ENCODE data around the gene GRM8.

DNA sequence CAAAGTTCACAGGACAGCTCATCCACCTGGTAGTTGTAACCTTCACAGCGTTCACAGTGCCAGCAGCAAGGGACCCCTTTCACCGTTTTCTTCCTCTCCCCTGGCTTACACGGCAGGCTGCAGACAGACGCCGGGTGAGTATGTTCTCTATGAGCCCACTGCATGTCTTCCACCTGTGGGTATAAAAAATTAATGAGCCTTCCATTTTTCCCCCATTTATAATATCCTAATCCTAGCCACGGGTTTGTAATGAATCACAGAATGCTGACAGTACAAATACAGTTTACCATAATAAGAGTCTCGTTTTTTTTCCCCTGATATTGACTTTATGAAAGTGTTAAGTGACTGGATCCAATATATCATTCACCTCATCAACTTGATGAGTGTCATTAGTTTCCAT is 719.0 kb downstream of the GRM8 start:
- TF ChIP-seq, protein P1, sequence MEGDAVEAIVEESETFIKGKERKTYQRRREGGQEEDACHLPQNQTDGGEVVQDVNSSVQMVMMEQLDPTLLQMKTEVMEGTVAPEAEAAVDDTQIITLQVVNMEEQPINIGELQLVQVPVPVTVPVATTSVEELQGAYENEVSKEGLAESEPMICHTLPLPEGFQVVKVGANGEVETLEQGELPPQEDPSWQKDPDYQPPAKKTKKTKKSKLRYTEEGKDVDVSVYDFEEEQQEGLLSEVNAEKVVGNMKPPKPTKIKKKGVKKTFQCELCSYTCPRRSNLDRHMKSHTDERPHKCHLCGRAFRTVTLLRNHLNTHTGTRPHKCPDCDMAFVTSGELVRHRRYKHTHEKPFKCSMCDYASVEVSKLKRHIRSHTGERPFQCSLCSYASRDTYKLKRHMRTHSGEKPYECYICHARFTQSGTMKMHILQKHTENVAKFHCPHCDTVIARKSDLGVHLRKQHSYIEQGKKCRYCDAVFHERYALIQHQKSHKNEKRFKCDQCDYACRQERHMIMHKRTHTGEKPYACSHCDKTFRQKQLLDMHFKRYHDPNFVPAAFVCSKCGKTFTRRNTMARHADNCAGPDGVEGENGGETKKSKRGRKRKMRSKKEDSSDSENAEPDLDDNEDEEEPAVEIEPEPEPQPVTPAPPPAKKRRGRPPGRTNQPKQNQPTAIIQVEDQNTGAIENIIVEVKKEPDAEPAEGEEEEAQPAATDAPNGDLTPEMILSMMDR (IDR thresholded peaks at IDR 0.05; ENCODE audit: borderline replicate concordance, extremely low read depth, low read length, poor library complexity, severe bottlenecking), result no peak
- TF ChIP-seq EZH2 (IDR thresholded peaks at IDR 0.05; ENCODE audit: borderline replicate concordance, low read depth, low read length, severe bottlenecking), result no peak

Data from DND-41 (cell line).